HG02763 (cell line): ENCODE data around the gene OTOF.

ENCODE experiments used
- ATAC-seq: cut with Tn5 transposase; IDR thresholded peaks from one replicate; pipeline ENCODE4 v1.9.1; 2021; ENCODE audit warnings: mild to moderate bottlenecking, moderate library complexity; ENCODE audit not compliant: unreplicated experiment

Gene OTOF

GRCh38 chr2:26477911-26478253, at the start of gene OTOF:
TSS of gene OTOF (minus strand) at chr2:26478124.
- no peak for ATAC-seq

DNA sequence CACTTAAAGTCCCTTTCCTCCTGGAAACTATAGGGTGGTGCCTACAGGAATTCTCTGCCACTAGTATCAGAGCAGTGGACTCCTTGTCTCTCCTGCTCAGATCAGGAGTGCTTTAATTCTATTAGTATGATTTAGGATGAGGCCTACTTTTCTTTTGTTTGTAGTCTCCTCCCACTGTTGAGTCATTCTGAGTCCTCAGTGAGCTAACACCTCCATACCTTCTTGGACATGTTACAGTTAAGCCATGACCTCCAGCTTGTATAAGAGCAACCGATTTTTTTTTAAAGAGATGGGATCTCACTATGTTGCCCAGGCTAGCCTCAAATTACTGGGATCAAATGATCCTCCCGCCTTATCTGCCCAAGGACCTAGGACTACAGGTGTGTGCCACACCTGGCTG, 48.7 kb upstream of the OTOF start:
- no peak for ATAC-seq

- no peak for ATAC-seq
Measured at GRCh38 chr2:26526105-26526504, 48.2 kb upstream of the OTOF start.

- no peak for ATAC-seq
Measured at GRCh38 chr2:26523750-26524149, 45.8 kb upstream of the OTOF start.

DNA sequence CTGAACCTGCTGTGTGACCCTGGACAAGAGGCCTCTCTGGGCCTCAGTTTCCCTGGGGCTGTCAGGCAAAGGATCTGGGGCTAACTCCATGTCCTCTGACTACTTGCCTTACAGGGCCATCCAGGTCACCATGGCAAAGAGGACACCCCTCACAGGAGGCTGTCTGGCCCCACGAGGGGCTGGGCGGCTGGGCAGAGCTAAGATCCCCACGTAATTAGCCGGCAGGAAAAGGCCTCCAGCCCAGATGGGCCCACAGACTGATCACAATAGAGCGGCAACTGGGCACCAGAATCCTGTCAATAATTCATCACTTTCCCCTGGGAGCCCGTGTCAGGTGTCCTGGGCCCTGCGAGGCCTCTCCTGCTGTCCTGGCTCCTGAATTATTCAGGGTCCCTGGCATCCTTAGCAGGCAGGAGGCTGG, 44.8 kb upstream of the OTOF start:
- no peak for ATAC-seq

DNA sequence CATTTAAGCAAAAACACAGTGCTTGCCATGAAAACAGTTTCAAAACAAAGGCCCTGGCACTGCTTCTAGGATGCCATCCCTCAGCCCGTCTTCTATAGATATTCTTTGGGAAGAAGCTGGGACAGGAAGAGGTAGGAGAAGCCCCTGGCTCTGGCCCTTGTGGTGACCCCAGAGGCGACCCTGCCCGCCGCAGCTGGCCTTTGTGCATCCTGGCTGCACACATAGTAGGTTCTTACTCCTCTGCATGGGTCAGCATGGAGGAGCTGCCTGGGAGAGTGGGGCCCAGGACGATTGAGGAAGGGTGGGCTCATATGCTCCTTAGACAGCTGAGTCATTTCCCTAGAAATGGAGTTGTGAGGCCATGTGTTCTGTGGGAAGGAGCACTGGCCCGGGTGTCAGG, 44.4 kb upstream of the OTOF start:
- no peak for ATAC-seq

DNA sequence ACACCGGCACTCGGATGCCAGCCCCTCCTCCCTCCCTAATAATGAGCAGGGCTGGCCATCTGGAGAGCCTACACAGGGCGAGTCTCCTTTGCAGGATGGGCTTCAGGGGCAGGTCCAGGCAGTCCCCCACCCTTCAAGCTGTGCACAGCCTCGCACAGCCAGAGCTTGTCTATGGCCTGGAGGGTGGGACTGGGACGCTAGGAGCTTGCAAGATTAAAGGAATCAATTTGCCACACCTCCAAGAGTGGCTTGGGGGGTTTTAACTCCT, 43.9 kb upstream of the OTOF start:
- no peak for ATAC-seq

- no peak for ATAC-seq
Measured at GRCh38 chr2:26521054-26521912, 43.4 kb upstream of the OTOF start.

GRCh38 chr2:26520148-26520449, 42.2 kb upstream of the OTOF start:
- ATAC-seq = no peak

DNA sequence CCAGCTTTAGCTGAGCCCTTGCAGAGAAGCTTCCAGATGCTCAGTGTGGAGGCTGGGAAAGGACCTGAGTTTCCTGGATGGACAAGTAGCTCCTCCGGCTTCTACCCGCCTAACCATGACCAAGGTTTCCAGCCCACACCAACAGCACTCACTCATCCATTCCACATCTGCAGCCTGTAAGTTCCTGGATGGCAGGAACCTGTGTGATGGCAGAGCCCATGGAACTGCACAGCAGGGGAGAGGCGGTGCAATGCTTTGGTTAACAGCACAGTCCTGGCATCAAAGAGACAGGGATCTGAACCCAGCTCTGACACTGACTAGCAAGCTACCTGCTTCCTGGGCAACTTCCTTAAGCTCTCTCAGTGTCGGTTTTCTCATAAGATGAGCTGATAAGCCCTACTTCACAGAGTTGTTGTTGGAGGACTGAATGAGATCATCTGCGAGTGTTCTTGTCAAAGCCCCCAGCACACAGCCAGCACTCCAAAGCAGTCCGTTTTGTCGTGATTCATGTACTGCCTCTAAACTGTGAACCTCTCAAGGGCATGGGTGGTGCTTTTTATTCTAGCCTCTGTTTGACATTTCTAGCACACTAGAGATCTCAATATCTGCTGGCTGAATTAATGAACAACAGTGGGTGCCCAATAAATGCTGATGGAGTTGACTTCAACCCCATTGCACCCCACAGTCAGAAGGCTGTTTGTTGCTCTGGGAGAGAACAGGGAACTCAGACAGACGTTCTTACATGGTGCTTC, 41.6 kb upstream of the OTOF start:
- ATAC-seq = no peak

GRCh38 chr2:26516781-26517180, 38.9 kb upstream of the OTOF start:
- no peak for ATAC-seq

DNA sequence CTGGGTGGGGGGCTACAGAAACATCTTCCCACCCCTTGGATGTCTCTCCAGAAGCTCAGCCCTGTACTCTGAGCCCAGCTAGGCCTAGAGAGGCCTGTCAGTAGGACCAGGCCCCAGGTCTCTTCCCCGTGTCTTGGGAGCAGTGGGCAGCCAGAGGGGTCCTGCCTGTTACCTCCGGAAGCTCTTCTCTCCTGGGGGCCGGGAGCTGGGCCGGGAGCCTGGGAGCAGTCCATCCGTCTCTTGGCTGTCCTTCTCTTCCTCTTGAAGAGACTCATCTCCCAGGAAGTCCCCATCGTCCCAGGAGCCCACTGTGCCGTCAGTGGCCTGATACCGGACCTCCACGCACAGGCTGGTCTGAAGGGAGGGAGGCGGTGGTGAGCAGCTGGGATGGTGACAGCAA, 38.3 kb upstream of the OTOF start:
- no peak for ATAC-seq

DNA sequence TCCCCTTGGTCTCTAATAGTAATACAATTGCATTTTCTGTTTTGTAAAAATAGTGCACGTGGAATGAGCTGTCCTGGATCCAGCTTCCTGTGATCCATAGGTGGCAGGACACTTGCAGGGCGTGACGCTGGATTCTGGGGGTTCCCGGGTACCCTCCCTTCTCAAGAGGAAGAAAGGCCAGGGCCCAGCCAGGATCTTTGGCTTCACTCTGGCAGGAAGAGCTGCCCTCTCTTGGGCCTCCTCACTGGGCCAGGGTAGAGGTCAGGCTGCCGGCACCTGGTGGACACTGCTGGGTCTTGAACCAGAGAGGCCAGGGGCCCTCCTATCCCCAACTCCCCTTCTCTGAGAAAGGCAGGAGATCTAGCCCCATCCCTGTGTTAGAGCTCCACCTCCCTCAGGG, 37.8 kb upstream of the OTOF start:
- no peak for ATAC-seq

DNA sequence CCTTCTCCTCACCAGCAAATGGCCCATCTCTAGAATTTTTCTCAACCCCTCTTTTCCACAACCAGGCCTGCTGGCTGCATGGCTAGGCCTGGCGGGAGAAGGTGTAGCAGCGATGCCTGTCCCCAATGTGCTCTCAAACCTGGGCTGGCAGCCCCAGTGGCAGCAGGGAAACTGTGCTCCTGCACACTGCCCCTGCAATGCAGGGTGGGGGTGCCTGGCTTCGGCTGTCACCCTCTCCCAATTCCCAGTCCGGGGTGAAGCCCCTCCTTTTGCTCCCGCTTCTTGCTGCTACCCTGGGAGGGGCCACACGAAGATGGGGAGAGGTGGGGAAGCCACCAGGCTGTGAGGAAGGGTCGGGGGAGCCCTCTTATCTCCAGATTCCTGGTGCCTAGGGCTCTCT, 36.1 kb upstream of the OTOF start:
- ATAC-seq = no peak

- ATAC-seq = no peak
Measured at GRCh38 chr2:26513261-26513660, 35.3 kb upstream of the OTOF start.

GRCh38 chr2:26511466-26511865, 33.5 kb upstream of the OTOF start:
- no peak for ATAC-seq

DNA sequence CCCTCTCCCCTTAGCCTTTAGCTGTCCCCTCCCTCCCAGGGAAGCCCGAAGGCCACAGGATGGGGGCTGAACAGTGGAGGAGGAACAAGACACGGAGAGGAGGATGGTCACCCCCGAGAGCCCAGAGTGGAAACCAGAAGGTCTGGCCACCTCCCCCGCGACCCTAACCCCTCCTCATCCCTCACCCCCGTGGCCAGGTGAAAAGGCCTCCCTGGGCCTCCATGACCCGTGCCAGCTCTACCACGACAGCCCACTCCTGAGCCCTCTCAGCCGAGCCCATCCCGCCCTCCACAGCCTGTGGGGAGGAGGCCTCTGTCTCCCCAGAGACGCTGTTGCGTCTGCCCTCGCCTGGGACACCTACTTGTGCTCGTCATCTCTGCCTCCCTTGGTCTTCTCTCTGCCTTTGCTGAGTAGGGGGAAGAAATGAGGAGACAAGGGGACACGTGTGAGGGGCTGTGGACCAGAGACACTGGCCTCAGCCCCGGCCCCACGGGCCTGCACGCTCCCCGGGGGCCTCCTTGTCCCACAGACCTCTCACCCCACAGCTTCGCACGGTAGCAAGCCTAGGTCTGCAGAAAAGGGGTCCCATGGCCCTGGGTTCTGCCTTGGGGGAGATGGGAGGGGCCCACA, 32.5 kb upstream of the OTOF start:
- no peak for ATAC-seq

DNA sequence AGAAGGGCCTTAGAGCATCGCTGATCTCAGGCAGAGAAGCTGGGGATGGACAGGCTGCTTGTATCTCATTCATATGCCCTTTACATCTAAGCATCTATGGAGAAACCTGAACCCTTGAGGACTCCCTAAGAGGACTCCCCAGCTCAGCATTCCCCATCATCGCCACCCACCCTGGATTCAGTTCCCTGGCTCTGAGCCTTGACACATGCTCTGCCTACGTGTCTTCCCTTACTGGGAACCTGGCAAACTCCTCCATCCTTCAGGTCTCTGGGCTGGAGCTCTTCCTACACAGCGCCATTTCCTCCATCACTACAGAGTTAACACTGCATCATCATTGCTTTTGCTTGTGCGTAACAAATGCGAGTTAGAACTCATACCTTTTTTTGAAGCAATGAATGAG, 31.2 kb upstream of the OTOF start:
- no peak for ATAC-seq

- ATAC-seq = no peak
Measured at GRCh38 chr2:26507932-26508331, 30.0 kb upstream of the OTOF start.

DNA sequence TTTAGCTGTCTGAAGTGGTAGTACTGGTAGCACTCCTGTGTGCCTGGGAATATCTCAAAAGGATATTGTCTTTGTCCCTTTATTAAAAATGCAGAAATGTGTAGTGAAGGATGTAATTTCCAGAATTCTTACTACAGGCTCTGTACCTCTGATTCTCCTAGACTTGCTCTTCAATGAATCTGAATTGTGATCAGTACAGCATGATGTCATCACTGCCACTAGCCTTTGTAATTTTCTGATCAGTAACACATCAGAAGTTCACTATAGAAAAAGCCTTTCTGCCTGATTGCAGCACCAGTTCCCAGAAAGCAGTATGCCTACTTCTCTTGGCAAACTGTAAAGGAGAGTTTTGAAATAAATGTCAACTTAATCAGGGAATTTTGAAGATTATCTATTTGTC, 29.2 kb upstream of the OTOF start:
- ATAC-seq = no peak

DNA sequence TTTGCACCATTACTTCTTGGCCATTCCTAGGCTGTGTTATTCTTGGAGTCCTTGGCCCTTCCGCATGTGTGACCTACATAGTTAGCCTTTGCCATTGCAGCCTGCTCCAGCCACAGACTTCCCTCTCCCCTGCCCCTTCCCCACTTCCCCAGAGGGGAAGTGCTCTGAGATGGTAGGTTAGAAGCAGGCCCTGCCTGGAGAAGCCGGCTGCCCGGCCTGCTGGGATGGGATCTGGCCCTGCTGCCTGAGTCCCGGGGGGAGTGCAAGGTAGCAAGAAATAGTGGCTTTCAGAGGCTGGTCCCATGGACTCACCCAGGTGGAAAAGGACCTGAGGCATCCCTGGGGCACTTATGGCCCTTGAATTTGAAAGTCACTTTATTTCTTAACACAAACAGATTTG, 28.4 kb upstream of the OTOF start:
- no peak for ATAC-seq

DNA sequence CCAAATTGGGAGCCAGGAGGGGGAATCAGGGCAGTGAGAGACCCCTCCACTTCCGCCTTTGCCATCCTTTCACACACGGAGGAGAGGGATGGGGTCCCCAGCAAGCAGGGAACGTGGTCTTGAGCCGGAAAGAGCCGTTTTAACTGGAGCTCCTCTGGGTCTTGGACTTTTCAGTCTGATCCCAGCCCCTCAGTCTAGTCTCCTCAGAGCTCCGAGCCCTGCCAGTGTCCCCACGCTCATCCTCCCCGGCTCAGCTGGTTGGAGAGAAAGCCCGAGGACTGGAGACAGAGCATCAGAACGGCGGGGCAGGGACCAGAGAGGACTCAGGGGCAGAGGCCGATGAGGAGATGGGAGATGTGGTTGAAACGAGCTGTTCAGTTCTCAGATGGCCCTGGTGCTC, 26.1 kb upstream of the OTOF start:
- no peak for ATAC-seq
